H1 (cell line): ENCODE measurements around the gene DNAAF3. TPM values are rescaled to one million over a fixed set of nuclear protein-coding genes. Genes with fewer than 3 reads are reported as not detected.
A peak's percentile ranks its signal among the peaks of the same experiment; 100 is the strongest.

Experiments
- CTCF ChIA-PET: fragments of 300-600 bp; sonication (Branson Sonifier 250); formaldehyde crosslinking; loops from one replicate; lab custom pipeline; 2021; ENCODE audit not compliant: partially characterized antibody; lab: Charles Lee
- POLR2A ChIA-PET: fragments of 300-600 bp; sonication (Branson Sonifier 250); formaldehyde crosslinking; loops from one replicate; lab custom pipeline; 2021; ENCODE audit warnings: inconsistent platforms; ENCODE audit not compliant: partially characterized antibody; lab: Charles Lee
- DNase-seq, 2 experiments: peaks; one replicate each; pipeline versions ENCODE4 v3.0.0 to v3.0.0-alpha.2; 2010 to 2022; ENCODE audit warnings: low spot score in 2 of 2, low read depth in 1 of 2, mixed read lengths in 1 of 2
- FAIRE-seq: peaks from 2 replicates; lab custom pipeline; 2011; peaks lifted over from hg19 to GRCh38; lab: Jason Lieb, UNC
- H2AFZ ChIP-seq: 2 replicates; pipeline ENCODE4 v1.8.1; 2012; ENCODE audit warnings: low read length, inconsistent platforms
- H2AK5ac ChIP-seq: 2 replicates; pipeline ENCODE4 v1.6.1; 2013; ENCODE audit warnings: low read depth, low read length
- H2BK120ac ChIP-seq: replicated peaks from 2 replicates; pipeline ENCODE3; 2013; ENCODE audit warnings: low read depth, low read length, inconsistent platforms
- H2BK12ac ChIP-seq: 2 replicates; pipeline ENCODE4 v1.6.1; 2013; ENCODE audit warnings: low read depth, low read length
- H2BK15ac ChIP-seq: 2 replicates; pipeline ENCODE4 v1.6.1; 2013; ENCODE audit warnings: low read length
- H2BK20ac ChIP-seq: 2 replicates; pipeline ENCODE4 v1.6.1; 2013; ENCODE audit warnings: low read length
- H2BK5ac ChIP-seq: 2 replicates; pipeline ENCODE4 v1.6.1; 2013; ENCODE audit warnings: low read depth, low read length
- H3K14ac ChIP-seq: 2 replicates; pipeline ENCODE4 v1.6.1; 2013; ENCODE audit warnings: inconsistent platforms; ENCODE audit not compliant: insufficient read length
- H3K18ac ChIP-seq: 2 replicates; pipeline ENCODE4 v1.6.1; 2013; ENCODE audit warnings: low read length; ENCODE audit errors: extremely low read depth
- H3K23ac ChIP-seq: 2 replicates; pipeline ENCODE4 v1.6.1; 2013; ENCODE audit warnings: inconsistent platforms; ENCODE audit not compliant: insufficient read length
- H3K23me2 ChIP-seq: 2 replicates; pipeline ENCODE4 v1.6.1; 2013; ENCODE audit warnings: low read depth, low read length
- H3K27ac ChIP-seq: 2 replicates; pipeline ENCODE4 v1.6.1; 2011; ENCODE audit warnings: low read depth, low read length, inconsistent platforms
- H3K27me3 ChIP-seq, 4 experiments: replicated peaks in 1 of 4; 1 replicate in 1 of 4; 2 replicates in 3 of 4; pipeline versions ENCODE4 v1.6.1 to v1.8.1; 2011 to 2013; ENCODE audit warnings: low read length in 3 of 4, mild to moderate bottlenecking in 3 of 4, inconsistent platforms in 2 of 4, mixed read lengths in 2 of 4, moderate library complexity in 1 of 4; ENCODE audit not compliant: control insufficient read depth in 3 of 4, insufficient read depth in 3 of 4; ENCODE audit errors: extremely low read depth in 1 of 4
- H3K36me3 ChIP-seq, 4 experiments: 2 replicates each; pipeline versions ENCODE4 v1.6.1 to v1.8.1; 2011 to 2013; ENCODE audit warnings: mild to moderate bottlenecking in 4 of 4, low read length in 3 of 4, moderate library complexity in 2 of 4, control low read depth in 1 of 4, inconsistent platforms in 1 of 4; ENCODE audit not compliant: insufficient read depth in 4 of 4, control insufficient read depth in 2 of 4
- H3K4ac ChIP-seq: replicated peaks from 2 replicates; pipeline ENCODE3; 2013; ENCODE audit warnings: low read length, low read depth, mixed read lengths, inconsistent platforms; ENCODE audit not compliant: insufficient read length
- H3K4me1 ChIP-seq, 4 experiments: replicated peaks in 1 of 4; 1 replicate in 1 of 4; 2 replicates in 3 of 4; pipeline versions ENCODE4 v1.6.1 to v1.8.1; 2011 to 2013; ENCODE audit warnings: low read length in 3 of 4, inconsistent platforms in 2 of 4, mixed read lengths in 1 of 4; ENCODE audit not compliant: insufficient read depth in 4 of 4, control insufficient read depth in 3 of 4
- H3K4me2 ChIP-seq, 2 experiments: 2 replicates each; pipeline versions ENCODE4 v1.6.1 to v1.8.1; 2011 to 2013; ENCODE audit warnings: low read depth in 2 of 2, low read length in 2 of 2, control low read depth in 1 of 2, inconsistent platforms in 1 of 2, mild to moderate bottlenecking in 1 of 2; ENCODE audit not compliant: insufficient read depth in 1 of 2
- H3K4me3 ChIP-seq, 4 experiments: fragments of 200-600, 300-600 bp in 1 of 4; sonication (generic), shearing (Covaris generic), sonication (Bioruptor Twin) in 1 of 4; 2 replicates each; pipeline versions ENCODE4 v1.5.1 to v1.8.1; 2011 to 2016; ENCODE audit warnings: low read length in 4 of 4, low read depth in 3 of 4, control low read depth in 2 of 4, inconsistent platforms in 2 of 4, mild to moderate bottlenecking in 2 of 4, mixed read lengths in 1 of 4, moderate library complexity in 1 of 4; ENCODE audit not compliant: insufficient read depth in 2 of 4; ENCODE audit errors: extremely low read depth in 1 of 4
- H3K56ac ChIP-seq: replicated peaks from 2 replicates; pipeline ENCODE3; 2013; ENCODE audit warnings: low read depth, mild to moderate bottlenecking, mixed read lengths, low read length, inconsistent platforms; ENCODE audit not compliant: insufficient read length
- H3K79me1 ChIP-seq: 2 replicates; pipeline ENCODE4 v1.6.1; 2013; ENCODE audit warnings: low read depth, low read length, control low read depth
- H3K79me2 ChIP-seq, 2 experiments: 2 replicates each; pipeline versions ENCODE4 v1.6.1 to v1.8.1; 2012 to 2013; ENCODE audit warnings: low read length in 2 of 2, mild to moderate bottlenecking in 2 of 2, inconsistent platforms in 1 of 2; ENCODE audit not compliant: insufficient read depth in 2 of 2, control insufficient read depth in 1 of 2
- H3K9ac ChIP-seq, 4 experiments: replicated peaks in 1 of 4; 1 replicate in 1 of 4; 2 replicates in 3 of 4; pipeline versions ENCODE4 v1.6.1 to v1.8.1; 2011 to 2013; ENCODE audit warnings: low read depth in 3 of 4, low read length in 3 of 4, control low read depth in 2 of 4, mild to moderate bottlenecking in 2 of 4, moderate library complexity in 2 of 4, inconsistent platforms in 1 of 4; ENCODE audit errors: extremely low read depth in 1 of 4
- H3K9me3 ChIP-seq, 2 experiments: 2 replicates each; pipeline versions ENCODE4 v1.6.1 to v1.8.1; 2012 to 2013; ENCODE audit warnings: mild to moderate bottlenecking in 2 of 2, moderate library complexity in 2 of 2, control low read depth in 1 of 2, inconsistent platforms in 1 of 2, low read depth in 1 of 2, low read length in 1 of 2, mixed read lengths in 1 of 2; ENCODE audit not compliant: insufficient read depth in 2 of 2
- H4K20me1 ChIP-seq, 2 experiments: replicated peaks in 1 of 2; 2 replicates each; pipeline versions ENCODE3 to v1.8.1; 2011 to 2013; ENCODE audit warnings: inconsistent platforms in 2 of 2, low read length in 2 of 2, mild to moderate bottlenecking in 1 of 2; ENCODE audit not compliant: insufficient read depth in 2 of 2, control insufficient read depth in 1 of 2
- H4K5ac ChIP-seq: 2 replicates; pipeline ENCODE4 v1.6.1; 2013; ENCODE audit warnings: low read length, low read depth, mixed read lengths, inconsistent platforms; ENCODE audit not compliant: insufficient read length
- H4K8ac ChIP-seq: 2 replicates; pipeline ENCODE4 v1.8.0; 2013; ENCODE audit warnings: mild to moderate bottlenecking, moderate library complexity, low read length, inconsistent platforms; ENCODE audit not compliant: insufficient read depth; ENCODE audit errors: extremely low read depth
- H4K91ac ChIP-seq: replicated peaks from 2 replicates; pipeline ENCODE3; 2013; ENCODE audit warnings: low read length, mixed read lengths, inconsistent platforms; ENCODE audit not compliant: insufficient read length
- CBX8 ChIP-seq: fragments of 300-800, 300-1000 bp; sonication (generic); IDR thresholded peaks from 2 replicates; pipeline ENCODE4 v1.7.1; 2016; ENCODE audit warnings: low read depth, low read length, borderline replicate concordance
- KDM4A ChIP-seq: IDR thresholded peaks from one replicate; pipeline ENCODE4 v1.7.1; 2012; ENCODE audit warnings: low read depth, mild to moderate bottlenecking, moderate library complexity, low read length, inconsistent platforms; ENCODE audit not compliant: severe bottlenecking
- SIN3A ChIP-seq, 2 experiments: IDR thresholded peaks in 1 of 2; conservative IDR thresholded peaks in 1 of 2; 2 replicates each; pipeline ENCODE4 v1.6.1; 2011 to 2012; ENCODE audit warnings: low read length in 2 of 2, improper control_type of control experiment in 1 of 2, low read depth in 1 of 2, mild to moderate bottlenecking in 1 of 2
- WGBS, 2 experiments: shearing (Covaris generic) in 1 of 2; methylation state at CpG; one replicate each; pipeline versions ENCODE4 v1.1.6 to v1.1.7; 2013 to 2015; ENCODE audit warnings: low lambda C conversion rate in 2 of 2, mixed read lengths in 2 of 2, inconsistent platforms in 1 of 2, low coverage in 1 of 2, missing lambda C conversion rate in 1 of 2; ENCODE audit not compliant: insufficient replicate concordance in 2 of 2, insufficient coverage in 1 of 2, insufficient read length in 1 of 2; ENCODE audit errors: extremely low coverage in 1 of 2, missing lambda C conversion rate in 1 of 2; 5-methylcytosine and 5-hydroxymethylcytosine counted together
- polyA plus RNA-seq, 7 experiments: library from polyadenylated mRNA; depleted of rRNA in 3 of 7; stranded (reverse) in 5 of 7; unstranded in 2 of 7; fragments of >200 nt in 5 of 7; fragments of 200-250 nt in 2 of 7; gene quantifications; 1 replicate in 5 of 7; 2 replicates in 1 of 7; 4 replicates in 1 of 7; pipeline versions ENCODE4 v1.2.1 to v1.2.3, GENCODE V29; 2011 to 2013; ENCODE audit warnings: missing spikeins in 2 of 7, mixed read lengths in 2 of 7
- total RNA-seq: library from RNA; stranded (reverse); fragmentation: NEBNext Ultra II Directional; extraction: Animal tissue kit (Norgen Biotek cat#: 25700); gene quantifications from 2 replicates; pipeline ENCODE4 v1.2.1, GENCODE V29; 2021
- TF ChIP-seq, protein P1 (sequence below): IDR thresholded peaks from 2 replicates; pipeline ENCODE4 v1.6.1; 2012; ENCODE audit warnings: inconsistent platforms

Gene DNAAF3
- total and polyA plus RNA-seq, 2 of the 8 experiments (the other 6 are each of a cell fraction or from before 2014, with no cell fraction given), result 5.4 to 8.0 TPM

DNA sequence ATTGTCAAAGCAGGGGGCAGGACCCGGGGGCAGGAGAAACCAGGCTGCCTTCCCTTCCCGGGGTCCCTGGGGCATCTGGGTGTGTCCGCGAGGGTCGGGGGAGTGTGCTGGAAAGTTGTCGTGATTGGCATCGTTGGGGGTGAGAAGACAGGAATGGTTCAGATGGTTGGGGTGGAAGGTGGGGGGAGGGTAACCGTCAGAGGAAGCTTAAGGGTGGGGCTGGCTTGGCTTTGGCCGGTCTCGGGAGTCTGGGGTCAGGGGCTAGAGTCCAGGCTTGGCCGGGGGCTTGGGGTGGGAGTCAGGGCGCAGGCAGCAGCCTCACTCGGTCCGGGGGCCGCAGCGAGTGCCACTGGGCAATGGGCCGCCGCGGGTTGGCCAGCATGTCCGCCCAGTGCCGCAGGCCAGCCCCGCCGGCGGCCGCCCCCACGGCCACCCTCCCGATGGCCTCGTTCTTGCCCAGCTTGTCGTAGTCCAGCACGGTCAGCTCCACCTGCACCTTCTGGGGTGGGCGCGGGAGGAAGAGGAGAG is 6.8 kb upstream of the DNAAF3 start:
- Histone ChIP-seq H2BK5ac (no peak overlapping the region), H3K79me2 (no peaks in the 10 kb centered on the region), H3K79me1 (no peaks in the 10 kb centered on the region), H3K4me2 (peak overlapping the region; percentile 87 to 97), H4K5ac (no peak overlapping the region), H4K91ac (no peak overlapping the region), H2BK12ac (peak overlapping the region; percentile 60; the same call in 1 of the 2 replicates), H3K27me3 (peaks cover 2 to 51% (median 28%) of the 10 kb centered on the region in 4 experiments; a peak in 6 of 7 replicates), H3K4me3 (peak overlapping the region; percentile 60 to 77 (median 73)), H3K9me3 (no peaks in the 10 kb centered on the region), H2BK120ac (no peak overlapping the region), H3K23me2 (peaks cover 13% of the 10 kb centered on the region; the same call in 1 of the 2 replicates), H3K27ac (no peak overlapping the region), H2AK5ac (no peak overlapping the region), H4K20me1 (no peaks in the 10 kb centered on the region), H2AFZ (peak overlapping the region; percentile 5; the same call in 1 of the 2 replicates), H3K23ac (no peak overlapping the region), H3K56ac (no peak overlapping the region), H4K8ac (no peak overlapping the region; the same call in 1 of the 2 replicates), H3K36me3 (no peaks in the 10 kb centered on the region), H2BK15ac (peak overlapping the region; percentile 72; the same call in 1 of the 2 replicates), H3K4me1 (peaks cover 5 to 21% (median 14%) of the 10 kb centered on the region in 4 experiments), H2BK20ac (no peak overlapping the region), H3K4ac (no peak overlapping the region), H3K9ac (no peak overlapping the region; a peak in 1 of 7 replicates), H3K18ac (peak overlapping the region; percentile 48; the same call in 1 of the 2 replicates), H3K14ac (no peak overlapping the region)
- DNase-seq (no peak), FAIRE-seq (no peak)
- TF ChIP-seq SIN3A (conservative IDR thresholded peaks at IDR 0.05 in 1 of 2, IDR thresholded peaks at IDR 0.05 in 1 of 2; ENCODE audit: low read depth in 1 of 2, low read length in 2 of 2) (0 out of 4 replicates have a peak, but pooled peaks of 1 of the 2 experiments have one; percentile 32), KDM4A (peak; percentile 88), CBX8 (no peak)
- TF ChIP-seq, protein P1, sequence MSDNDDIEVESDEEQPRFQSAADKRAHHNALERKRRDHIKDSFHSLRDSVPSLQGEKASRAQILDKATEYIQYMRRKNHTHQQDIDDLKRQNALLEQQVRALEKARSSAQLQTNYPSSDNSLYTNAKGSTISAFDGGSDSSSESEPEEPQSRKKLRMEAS, result no peak
- WGBS, 2 experiments, result 1% methylated on average over 14 of the region's 32 CpGs; no CpG with 5 or more reads in 1 of the 2 experiments
- POLR2A ChIA-PET, result interaction anchor here (1.0 to 1.6 kb wide), 3 partner anchors 9 to 33 kb away, joined by 3 to 4 read pairs (median 3); no protein-coding TSS in a partner anchor
- CTCF ChIA-PET, result interaction anchor here (0.7 to 3.2 kb wide), 6 partner anchors 7 to 992 kb away, joined by 3 to 28 read pairs (median 4); partner anchors contain the start of genes DNAAF3 and TNNI3
